Adrenal gland (tissue), 12 donors: ENCODE results near the gene TXN2. TPM values are rescaled to one million over a fixed set of nuclear protein-coding genes. Genes with fewer than 3 reads are reported as not detected.
A peak's percentile ranks its signal among the peaks of the same experiment; 100 is the strongest.

ENCODE experiments used
- DNase-seq, 7 donors: peaks; one replicate each; pipeline ENCODE4 v3.0.0-alpha.2; 2019 to 2020
- H3K27ac ChIP-seq, 5 donors: fragments of 200-600 bp; sonication (generic) in 4 of 5; 1 replicate in 3 of 5; 2 replicates in 2 of 5; pipeline versions ENCODE4 v1.5.1 to v1.8.0; 2016 to 2020; ENCODE audit warnings: mild to moderate bottlenecking in 1 of 5
- H3K27me3 ChIP-seq: fragments of 200-600 bp; 2 replicates; pipeline ENCODE4 v1.8.0; 2021
- H3K36me3 ChIP-seq, 2 donors: fragments of 200-600 bp; replicated peaks in 1 of 2; 1 replicate in 1 of 2; 2 replicates in 1 of 2; pipeline versions ENCODE4 v1.5.1 to v1.8.0; 2018 to 2022
- H3K4me1 ChIP-seq, 2 donors: fragments of 200-600 bp; replicated peaks in 1 of 2; 1 replicate in 1 of 2; 2 replicates in 1 of 2; pipeline versions ENCODE4 v1.5.1 to v1.8.0; 2018 to 2021
- H3K4me3 ChIP-seq, 4 donors: fragments of 200-600 bp; sonication (generic) in 3 of 4; one replicate each; pipeline ENCODE4 v1.5.1; 2016 to 2018
- H3K9me3 ChIP-seq, 3 donors: fragments of 200-600 bp; sonication (generic) in 1 of 3; replicated peaks in 1 of 3; 1 replicate in 2 of 3; 2 replicates in 1 of 3; pipeline versions ENCODE4 v1.5.1 to v1.8.0; 2016 to 2021
- POLR2A ChIP-seq, 2 donors: fragments of 450-650 bp; IDR thresholded peaks; one replicate each; pipeline ENCODE4 v1.6.1; 2017; ENCODE audit warnings: antibody characterized with exemption in 2 of 2, mild to moderate bottlenecking in 2 of 2, moderate library complexity in 1 of 2
- WGBS, 4 donors: extraction: QIAGEN DNeasy Blood & Tissue Kit in 2 of 4; methylation state at CpG; one replicate each; pipeline versions ENCODE4 v1.1.5 to v1.1.7; 2013 to 2017; 5-methylcytosine and 5-hydroxymethylcytosine counted together
- intact Hi-C, 2 donors: fragments of 100-400 bp; cut with DNase I; formaldehyde crosslinking; loops; one replicate each; pipeline versions ENCODE4 v1.14.1 to v1.15.0; 2022 to 2023
- polyA plus RNA-seq, 3 donors: library from polyadenylated mRNA; stranded (reverse); fragments of 200-250 nt in 2 of 3; fragments of 350-450 nt in 1 of 3; fragmentation: Illumina TruSeq in 1 of 3; extraction: RNeasy Lipid Tissue Mini Kit (QIAGEN cat#74804) in 1 of 3; gene quantifications; one replicate each; pipeline ENCODE4 v1.2.3, GENCODE V29; 2013 to 2014
- total RNA-seq, 9 donors: library from RNA; depleted of rRNA in 4 of 9; stranded (reverse); fragments of >200 nt in 4 of 9; fragments of 120-200 nt in 1 of 9; fragmentation: NEBNext Ultra II Directional in 1 of 9; extraction: Animal tissue kit (Norgen Biotek cat#: 25700) in 1 of 9; gene quantifications; one replicate each; pipeline versions ENCODE4 v1.1.0 to v1.2.4, GENCODE V29; 2013 to 2023
- TF ChIP-seq, protein P1 (sequence below), 6 experiments: fragments of 450-650 bp in 4 of 6; fragments of 200-600 bp in 2 of 6; sonication (generic) in 1 of 6; IDR thresholded peaks; 1 replicate in 5 of 6; 2 replicates in 1 of 6; pipeline versions ENCODE4 v1.5.1 to v1.8.0; 2016 to 2021; ENCODE audit warnings: antibody characterized with exemption in 6 of 6, mild to moderate bottlenecking in 2 of 6, moderate library complexity in 1 of 6
- donor health status: healthy with polysubstance abuse.
- donor health status: Bipolar disorder and iron deficiency.
- donor health status: DM: yes; HTN: yes; CAD: no.
- donor health status: DM: no; HTN: no; CAD: no.
- donor health status: DM: no; HTN: no; CAD: no.
- donor health status: DM: yes; HTN: yes; CAD: no.

Gene TXN2
- total and polyA plus RNA-seq, 12 donors: 160 to 245 (median 202) TPM

- TF ChIP-seq POLR2A (IDR thresholded peaks at IDR 0.05): no peak
- TF ChIP-seq, protein P1, sequence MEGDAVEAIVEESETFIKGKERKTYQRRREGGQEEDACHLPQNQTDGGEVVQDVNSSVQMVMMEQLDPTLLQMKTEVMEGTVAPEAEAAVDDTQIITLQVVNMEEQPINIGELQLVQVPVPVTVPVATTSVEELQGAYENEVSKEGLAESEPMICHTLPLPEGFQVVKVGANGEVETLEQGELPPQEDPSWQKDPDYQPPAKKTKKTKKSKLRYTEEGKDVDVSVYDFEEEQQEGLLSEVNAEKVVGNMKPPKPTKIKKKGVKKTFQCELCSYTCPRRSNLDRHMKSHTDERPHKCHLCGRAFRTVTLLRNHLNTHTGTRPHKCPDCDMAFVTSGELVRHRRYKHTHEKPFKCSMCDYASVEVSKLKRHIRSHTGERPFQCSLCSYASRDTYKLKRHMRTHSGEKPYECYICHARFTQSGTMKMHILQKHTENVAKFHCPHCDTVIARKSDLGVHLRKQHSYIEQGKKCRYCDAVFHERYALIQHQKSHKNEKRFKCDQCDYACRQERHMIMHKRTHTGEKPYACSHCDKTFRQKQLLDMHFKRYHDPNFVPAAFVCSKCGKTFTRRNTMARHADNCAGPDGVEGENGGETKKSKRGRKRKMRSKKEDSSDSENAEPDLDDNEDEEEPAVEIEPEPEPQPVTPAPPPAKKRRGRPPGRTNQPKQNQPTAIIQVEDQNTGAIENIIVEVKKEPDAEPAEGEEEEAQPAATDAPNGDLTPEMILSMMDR (IDR thresholded peaks at IDR 0.05): peak; percentile 50 to 75 (median 72)
- no peak overlapping the region for H3K27ac ChIP-seq
- H3K36me3 ChIP-seq: peaks cover 0 to 9% of the 10 kb centered on the region in 2 donors
- H3K27me3 ChIP-seq: no peaks in the 10 kb centered on the region
- H3K4me1 ChIP-seq: peaks cover 5 to 7% of the 10 kb centered on the region in 2 donors
- H3K9me3 ChIP-seq: no peaks in the 10 kb centered on the region
- 84 to 87% (median 85%) methylated on average over 13 of the region's 13 CpGs for WGBS, 4 donors
- intact Hi-C loops: loop anchor here in 1 of 2 donors (10.0 kb wide), 1 partner anchor 292 kb away; no protein-coding TSS in a partner anchor
- peak; percentile 61 to 77 (median 70) for DNase-seq
- no peak overlapping the region for H3K4me3 ChIP-seq
Observed at GRCh38 chr22:36486619-36487384, 5.4 kb upstream of the TXN2 start.

- DNase-seq: no peak
Observed at GRCh38 chr22:36480941-36481392, 473 bp downstream of the TXN2 start.

GRCh38 chr22:36478966-36479365 lies 2.5 kb downstream of the TXN2 start:
- peaks cover 0 to 54% of the 10 kb centered on the region in 2 donors for H3K36me3 ChIP-seq
- TF ChIP-seq, protein P1 (IDR thresholded peaks at IDR 0.05): no peak
- TF ChIP-seq POLR2A (IDR thresholded peaks at IDR 0.05): peak in 1 of 2 donors; percentile 78
- peak overlapping the region; percentile 74 to 99 (median 80) for H3K27ac ChIP-seq
- DNase-seq: peak; percentile 72 to 92 (median 90)
- 47 to 55% (median 51%) methylated on average over 4 of the region's 4 CpGs for WGBS, 4 donors
- H3K27me3 ChIP-seq: no peaks in the 10 kb centered on the region
- intact Hi-C loops: no loop called here
- H3K4me3 ChIP-seq: no peak overlapping the region
- no peaks in the 10 kb centered on the region for H3K9me3 ChIP-seq
- peaks cover 28 to 40% of the 10 kb centered on the region in 2 donors for H3K4me1 ChIP-seq

More at GRCh38 chr22:36480941-36481392, 473 bp downstream of the TXN2 start:
- peak overlapping the region; percentile 16 to 60 (median 32) for H3K4me3 ChIP-seq
- no peaks in the 10 kb centered on the region for H3K27me3 ChIP-seq
- peaks cover 0 to 34% of the 10 kb centered on the region in 2 donors for H3K36me3 ChIP-seq
- intact Hi-C loops: loop anchor here in 1 of 2 donors (10.0 kb wide), 1 partner anchor 286 kb away; no protein-coding TSS in a partner anchor
- TF ChIP-seq, protein P1 (IDR thresholded peaks at IDR 0.05): no peak
- TF ChIP-seq POLR2A (IDR thresholded peaks at IDR 0.05): no peak
- WGBS, 4 donors: 6 to 7% (median 7%) methylated on average over 9 of the region's 9 CpGs
- H3K4me1 ChIP-seq: peaks cover 28 to 39% of the 10 kb centered on the region in 2 donors
- peak overlapping the region; percentile 97 to 100 (median 99) for H3K27ac ChIP-seq
- H3K9me3 ChIP-seq: no peaks in the 10 kb centered on the region

GRCh38 chr22:36475341-36475740 lies 6.1 kb downstream of the TXN2 start:
- Histone ChIP-seq H3K27me3 (no peaks in the 10 kb centered on the region), H3K36me3 (peaks cover 0 to 68% of the 10 kb centered on the region in 2 donors), H3K27ac (no peak overlapping the region), H3K9me3 (no peaks in the 10 kb centered on the region), H3K4me1 (peaks cover 37 to 62% of the 10 kb centered on the region in 2 donors), H3K4me3 (no peak overlapping the region)
- WGBS, 4 donors: 94 to 97% (median 95%) methylated on average over 5 to 6 of the region's 6 CpGs
- TF ChIP-seq, protein P1 (IDR thresholded peaks at IDR 0.05): no peak
- TF ChIP-seq POLR2A (IDR thresholded peaks at IDR 0.05): no peak
- no peak for DNase-seq
- intact Hi-C loops: no loop called here
